ENCODE results near the gene MEF2D.

DNA sequence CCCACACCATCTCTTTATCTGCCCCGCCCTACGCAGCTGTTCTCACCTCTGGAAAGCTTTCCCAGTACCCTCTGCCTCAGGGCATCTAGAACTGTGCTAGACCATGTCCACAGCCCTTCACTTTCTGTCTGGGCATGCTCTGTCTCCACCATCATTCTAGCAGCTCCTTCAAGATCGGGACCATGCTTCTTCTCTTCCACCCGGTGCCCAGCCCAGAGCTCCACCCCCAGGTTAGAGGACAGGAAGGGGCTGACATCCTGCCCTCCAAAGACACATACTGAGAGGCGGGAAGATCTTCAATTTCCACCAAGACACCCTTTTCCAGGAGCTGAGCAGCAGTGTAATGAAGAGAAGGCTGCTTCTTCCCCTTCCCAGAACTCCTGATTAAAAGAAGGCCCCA is 27.7 kb upstream of the MEF2D start:
- TF ChIP-seq NFIC (IDR thresholded peaks at IDR 0.05) (no peak), TEAD4 (IDR thresholded peaks at IDR 0.05) (no peak), CEBPB (IDR thresholded peaks at IDR 0.05) (no peak), RAD21 (IDR thresholded peaks at IDR 0.05; ENCODE audit: low read depth) (no peak), EGR1 (IDR thresholded peaks at IDR 0.05) (no peak), TAF1 (IDR thresholded peaks at IDR 0.05; ENCODE audit: low read depth) (no peak), ZBTB7A (IDR thresholded peaks at IDR 0.05; ENCODE audit: low read depth) (no peak), EP300 (IDR thresholded peaks at IDR 0.05; ENCODE audit: borderline replicate concordance) (no peak)
